GM18520 (cell line): ENCODE data around the gene ATF3.

Experiments
- ATAC-seq: cut with Tn5 transposase; IDR thresholded peaks from one replicate; pipeline ENCODE4 v1.9.1; 2021; ENCODE audit not compliant: unreplicated experiment

Gene ATF3

GRCh38 chr1:212607913-212608391, 609 bp upstream of the ATF3 start:
- ATAC-seq, result no peak

GRCh38 chr1:212608959-212609700, 569 bp downstream of the ATF3 start:
- peak; percentile 8 for ATAC-seq

GRCh38 chr1:212609701-212610574, 1.4 kb downstream of the ATF3 start:
- ATAC-seq, result no peak

- ATAC-seq, result no peak
Observed at GRCh38 chr1:212610575-212610967, 2.0 kb downstream of the ATF3 start.

GRCh38 chr1:212611000-212611948, 2.7 kb downstream of the ATF3 start:
- no peak for ATAC-seq

- no peak for ATAC-seq
Observed at GRCh38 chr1:212612041-212612961, 3.7 kb downstream of the ATF3 start.

GRCh38 chr1:212613440-212614335, 5.1 kb downstream of the ATF3 start:
- ATAC-seq, result no peak

GRCh38 chr1:212614453-212615200, 6.1 kb downstream of the ATF3 start:
- ATAC-seq, result no peak

- no peak for ATAC-seq
Observed at GRCh38 chr1:212615201-212615470, 6.6 kb downstream of the ATF3 start.

GRCh38 chr1:212618466-212619210, 10.1 kb downstream of the ATF3 start:
- no peak for ATAC-seq

GRCh38 chr1:212620293-212620692, 11.7 kb downstream of the ATF3 start:
- no peak for ATAC-seq

GRCh38 chr1:212621043-212621948, 12.7 kb downstream of the ATF3 start:
- ATAC-seq, result no peak

- ATAC-seq, result no peak
Observed at GRCh38 chr1:212621949-212622305, 13.4 kb downstream of the ATF3 start.

GRCh38 chr1:212622467-212622866, 13.9 kb downstream of the ATF3 start:
- no peak for ATAC-seq

- ATAC-seq, result no peak
Observed at GRCh38 chr1:212622906-212623305, 14.3 kb downstream of the ATF3 start.

- no peak for ATAC-seq
Observed at GRCh38 chr1:212623603-212624002, 15.0 kb downstream of the ATF3 start.

GRCh38 chr1:212624976-212625501, 16.5 kb downstream of the ATF3 start:
- no peak for ATAC-seq
